Measurements from ENCODE around the gene GSX2.

The GSX2 gene

DNA sequence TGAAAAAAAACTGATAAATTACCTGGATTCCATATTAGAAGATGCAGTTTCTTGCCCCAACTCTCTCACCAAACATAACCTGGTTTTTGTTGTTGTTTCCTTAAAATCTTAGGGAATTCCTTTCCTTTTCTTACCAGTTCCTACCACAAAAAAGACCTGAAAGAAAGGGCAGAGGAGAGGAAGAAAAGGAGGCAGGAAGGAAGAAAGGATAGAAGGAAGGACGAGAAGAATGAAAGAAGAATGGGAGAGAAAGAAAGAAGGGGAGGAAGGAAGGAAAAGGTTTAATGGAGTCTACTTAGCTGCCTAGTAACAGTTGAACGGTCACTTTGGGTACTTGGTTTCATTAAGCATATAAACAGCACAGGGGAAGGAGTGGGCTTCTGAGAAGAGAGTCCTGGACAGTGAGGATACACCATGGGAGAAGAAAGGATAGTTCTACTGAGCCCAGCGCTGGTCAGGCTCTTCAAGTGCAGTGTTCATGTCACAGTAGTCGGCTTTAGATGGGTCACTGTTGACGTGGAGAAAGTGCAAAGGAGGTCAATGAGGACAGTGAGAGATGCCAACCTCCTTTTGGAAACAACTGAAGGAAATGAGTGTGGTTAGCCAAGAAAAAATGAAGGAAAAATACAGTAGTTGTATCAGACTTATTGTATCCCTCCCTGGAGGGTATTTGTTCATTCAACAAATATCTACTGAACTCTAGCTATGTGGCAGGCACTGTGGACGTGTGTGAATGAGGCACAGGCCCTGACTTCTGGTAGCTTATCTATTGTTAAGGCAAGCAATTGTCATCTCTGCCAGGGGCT lies 34.5 kb upstream of the GSX2 start:
- H3K4me1 ChIP-seq (ENCODE audit: control insufficient read depth, insufficient read depth, low read length): peaks cover 2% of the 10 kb centered on the region
- no peak overlapping the region for H3K27ac ChIP-seq (ENCODE audit: extremely low read depth, low read depth, low read length)
- POLR2A ChIA-PET: no interaction called here
- TF ChIP-seq ZNF366 (tag by site-specific recombination; conservative IDR thresholded peaks at IDR 0.05) (peak; percentile 81), ZNF157 (tag by site-specific recombination; IDR thresholded peaks at IDR 0.05) (no peak)
- CTCF ChIA-PET: no interaction called here
- H3K4me3 ChIP-seq (ENCODE audit: low read depth, low read length): no peak overlapping the region
- H3K9me3 ChIP-seq (ENCODE audit: control insufficient read depth, insufficient read depth, low read depth, low read length): no peaks in the 10 kb centered on the region
- H3K36me3 ChIP-seq (ENCODE audit: control insufficient read depth in 2 of 2, insufficient read depth in 1 of 2, low read length in 2 of 2): no peaks in the 10 kb centered on the region

DNA sequence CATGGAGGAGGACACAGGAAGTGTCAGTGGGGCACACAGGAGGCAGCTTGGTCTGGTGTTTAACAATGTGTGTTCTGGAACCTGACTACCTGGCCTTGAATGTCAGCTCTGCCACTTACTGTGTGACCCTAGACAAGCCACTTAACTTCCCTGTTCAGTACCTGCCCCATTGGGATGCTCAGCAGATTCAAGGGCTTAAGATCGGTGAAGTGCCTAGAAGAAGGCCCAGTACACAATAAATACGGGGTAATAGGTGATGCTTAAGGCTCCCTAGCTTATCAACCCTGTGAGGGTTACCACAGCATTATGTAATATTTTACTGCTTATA lies 33.9 kb upstream of the GSX2 start:
- CTCF ChIA-PET: no interaction called here
- H3K9me3 ChIP-seq (ENCODE audit: control insufficient read depth, insufficient read depth, low read depth, low read length): no peaks in the 10 kb centered on the region
- H3K4me1 ChIP-seq (ENCODE audit: control insufficient read depth, insufficient read depth, low read length): peaks cover 2% of the 10 kb centered on the region
- no peak overlapping the region for H3K27ac ChIP-seq (ENCODE audit: extremely low read depth, low read depth, low read length)
- TF ChIP-seq BCL11A (tag by site-specific recombination; IDR thresholded peaks at IDR 0.05; ENCODE audit: low read depth): no peak
- TF ChIP-seq ZNF23 (tag by site-specific recombination; IDR thresholded peaks at IDR 0.05; ENCODE audit: borderline replicate concordance): no peak
- no peak for TF ChIP-seq ZNF148 (tag by site-specific recombination; IDR thresholded peaks at IDR 0.05; ENCODE audit: borderline replicate concordance)
- no peak for TF ChIP-seq ZNF830 (tag by site-specific recombination; IDR thresholded peaks at IDR 0.05; ENCODE audit: low read depth)
- TF ChIP-seq ZNF366 (tag by site-specific recombination; conservative IDR thresholded peaks at IDR 0.05): no peak
- TF ChIP-seq ZBTB7A (tag by site-specific recombination; IDR thresholded peaks at IDR 0.05; ENCODE audit: low read depth): no peak
- H3K4me3 ChIP-seq (ENCODE audit: low read depth, low read length): no peak overlapping the region
- H3K36me3 ChIP-seq (ENCODE audit: control insufficient read depth in 2 of 2, insufficient read depth in 1 of 2, low read length in 2 of 2): no peaks in the 10 kb centered on the region
- POLR2A ChIA-PET: no interaction called here

- Histone ChIP-seq H3K4me3 (ENCODE audit: low read depth, low read length) (no peak overlapping the region), H3K9me3 (ENCODE audit: control insufficient read depth, insufficient read depth, low read depth, low read length) (no peaks in the 10 kb centered on the region), H3K27ac (ENCODE audit: extremely low read depth, low read depth, low read length) (no peak overlapping the region), H3K4me1 (ENCODE audit: control insufficient read depth, insufficient read depth, low read length) (no peaks in the 10 kb centered on the region), H3K36me3 (ENCODE audit: control insufficient read depth in 2 of 2, insufficient read depth in 1 of 2, low read length in 2 of 2) (no peaks in the 10 kb centered on the region)
- ChIA-PET POLR2A (interaction anchor here (0.6 to 0.7 kb wide), 3 partner anchors 91 to 1224 kb away, joined by 3 to 4 read pairs (median 4); no protein-coding TSS in a partner anchor), CTCF (interaction anchor here (1.4 kb wide), 1 partner anchor 158 kb away, joined by 3 read pairs; no protein-coding TSS in a partner anchor)
- TF ChIP-seq, protein P1, sequence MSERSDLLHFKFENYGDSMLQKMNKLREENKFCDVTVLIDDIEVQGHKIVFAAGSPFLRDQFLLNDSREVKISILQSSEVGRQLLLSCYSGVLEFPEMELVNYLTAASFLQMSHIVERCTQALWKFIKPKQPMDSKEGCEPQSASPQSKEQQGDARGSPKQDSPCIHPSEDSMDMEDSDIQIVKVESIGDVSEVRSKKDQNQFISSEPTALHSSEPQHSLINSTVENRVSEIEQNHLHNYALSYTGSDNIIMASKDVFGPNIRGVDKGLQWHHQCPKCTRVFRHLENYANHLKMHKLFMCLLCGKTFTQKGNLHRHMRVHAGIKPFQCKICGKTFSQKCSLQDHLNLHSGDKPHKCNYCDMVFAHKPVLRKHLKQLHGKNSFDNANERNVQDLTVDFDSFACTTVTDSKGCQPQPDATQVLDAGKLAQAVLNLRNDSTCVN (tag by site-specific recombination; optimal IDR thresholded peaks at IDR 0.05): no peak
- TF ChIP-seq ZNF23 (tag by site-specific recombination; IDR thresholded peaks at IDR 0.05; ENCODE audit: borderline replicate concordance) (no peak), ZNF324 (tag by site-specific recombination; IDR thresholded peaks at IDR 0.05) (no peak), ZBTB6 (tag by site-specific recombination; IDR thresholded peaks at IDR 0.05) (no peak), ZNF621 (tag by site-specific recombination; IDR thresholded peaks at IDR 0.05) (no peak), ZNF670 (tag by site-specific recombination; IDR thresholded peaks at IDR 0.05; ENCODE audit: low read depth) (no peak), ZNF830 (tag by site-specific recombination; IDR thresholded peaks at IDR 0.05; ENCODE audit: low read depth) (no peak), ZNF214 (tag by site-specific recombination; IDR thresholded peaks at IDR 0.05; ENCODE audit: borderline replicate concordance) (no peak), ZNF155 (tag by site-specific recombination; IDR thresholded peaks at IDR 0.05) (no peak), ZNF266 (tag by site-specific recombination; IDR thresholded peaks at IDR 0.05; ENCODE audit: low read depth) (no peak), ZNF501 (tag by site-specific recombination; IDR thresholded peaks at IDR 0.05) (no peak), PATZ1 (tag by site-specific recombination; IDR thresholded peaks at IDR 0.05) (no peak), SP2 (tag by site-specific recombination; IDR thresholded peaks at IDR 0.05) (no peak), ZNF202 (tag by site-specific recombination; IDR thresholded peaks at IDR 0.05; ENCODE audit: borderline replicate concordance) (no peak), ZNF174 (tag by site-specific recombination; IDR thresholded peaks at IDR 0.05) (no peak), ZNF433 (tag by site-specific recombination; IDR thresholded peaks at IDR 0.05; ENCODE audit: low read depth) (no peak), IKZF3 (tag by site-specific recombination; IDR thresholded peaks at IDR 0.05) (no peak), ZNF664 (tag by site-specific recombination; IDR thresholded peaks at IDR 0.05) (no peak)
Observed at GRCh38 chr4:54066718-54067129, 33.2 kb upstream of the GSX2 start.

All from HEK293 (cell line).